GM04504 (cell line): ENCODE measurements around the gene OSGIN1.
A peak's percentile ranks its signal among the peaks of the same experiment; 100 is the strongest.

Source experiments
- DNase-seq: peaks from one replicate; pipeline ENCODE4 v3.0.0-alpha.2; 2012; ENCODE audit warnings: low read depth

Gene OSGIN1

GRCh38 chr16:83952940-83953795 lies at the start of gene OSGIN1:
Gene OSGIN1, plus strand, starts transcription at chr16:83953240. Its CDS starts 4,432 bp downstream, at chr16:83957672.
- DNase-seq: peak; percentile 87

DNA sequence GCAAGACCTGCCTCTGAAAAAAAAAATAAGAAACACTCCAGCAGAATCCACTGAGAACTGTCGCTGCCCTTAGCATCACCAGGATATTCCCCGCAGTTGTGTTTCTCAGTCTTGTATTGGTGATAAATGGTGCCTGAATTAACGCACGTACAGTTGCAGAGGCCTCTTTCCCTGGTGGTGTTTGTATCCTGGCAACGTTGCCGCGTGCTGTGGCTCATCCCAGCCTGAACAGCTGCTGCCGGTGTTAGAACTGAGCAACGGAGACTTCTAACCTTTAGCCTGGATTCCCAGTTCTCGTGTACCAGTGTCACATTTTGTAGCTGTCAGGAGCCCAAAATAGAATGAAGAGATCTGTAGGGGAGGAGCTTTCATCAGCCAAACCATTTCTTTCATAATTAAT lies 49.3 kb upstream of the OSGIN1 start:
- no peak for DNase-seq

DNA sequence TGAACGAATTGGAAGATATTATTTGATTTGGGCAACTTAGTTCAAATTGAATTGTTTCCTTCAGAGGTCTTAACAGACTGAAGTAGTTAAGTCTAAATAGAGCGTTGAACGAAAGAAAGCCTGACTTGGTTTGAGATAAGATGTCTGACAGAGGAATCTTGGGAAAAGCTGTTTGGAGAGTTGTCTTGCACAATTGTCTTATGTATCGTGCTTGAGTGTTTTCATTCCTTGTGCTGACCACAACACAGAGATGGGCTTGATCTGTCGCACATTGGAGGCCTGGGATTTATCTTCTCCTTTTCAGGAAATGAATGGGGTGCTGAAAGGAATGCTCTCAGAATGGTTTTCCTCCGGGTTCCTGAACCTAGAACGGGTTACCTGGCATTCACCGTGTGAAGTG lies 46.4 kb upstream of the OSGIN1 start:
- no peak for DNase-seq

- no peak for DNase-seq
These were observed 45.9 kb upstream of the OSGIN1 start for GRCh38 chr16:83907111-83907510.

DNA sequence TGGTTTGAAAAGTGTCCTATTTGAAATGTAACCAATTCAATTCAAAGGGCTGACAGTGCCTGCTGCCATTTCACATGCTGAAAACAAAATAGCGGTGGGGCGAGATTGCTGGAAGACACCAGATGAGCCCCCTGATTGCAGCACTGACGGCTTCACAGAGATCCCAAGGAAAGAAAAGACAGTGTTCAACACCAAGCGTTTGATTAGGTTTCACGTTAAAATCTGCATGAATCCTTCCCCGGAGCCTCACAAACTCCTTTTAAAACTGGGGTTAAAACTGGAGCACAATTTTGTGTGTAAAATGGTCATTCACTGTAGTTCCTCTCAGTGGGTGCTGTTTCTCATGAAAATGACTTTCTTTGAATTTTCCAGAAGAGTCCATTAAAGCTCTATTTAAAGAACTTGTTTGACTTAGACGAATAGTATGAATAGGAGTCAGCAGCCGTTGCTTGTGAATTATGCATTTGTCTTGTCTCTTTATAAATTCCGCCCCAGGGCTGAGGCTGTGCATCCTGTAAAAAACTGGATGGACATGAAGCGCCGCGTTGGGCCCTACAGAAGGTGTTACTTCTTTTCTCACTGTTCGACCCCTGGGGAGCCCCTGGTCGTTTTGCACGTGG lies 45.3 kb upstream of the OSGIN1 start:
- DNase-seq: no peak

DNA sequence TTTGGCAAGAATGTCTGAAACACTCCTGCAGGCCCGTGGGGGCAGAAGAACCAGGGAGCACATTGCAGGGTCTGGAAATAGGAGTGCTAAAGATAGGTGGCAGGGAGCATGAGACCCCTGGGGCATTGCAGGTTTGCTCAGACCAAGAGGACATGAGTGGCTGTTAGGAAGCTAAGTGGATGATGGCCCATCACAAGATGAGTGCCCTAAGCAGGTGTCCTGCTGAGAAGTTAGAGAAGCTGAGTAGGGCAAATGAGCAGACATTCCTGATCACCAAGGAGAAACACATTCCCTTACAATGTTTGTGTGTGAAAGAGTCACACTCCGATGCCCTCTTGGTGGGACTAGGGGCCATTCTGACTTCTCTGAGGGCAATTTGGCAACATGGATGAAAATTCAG lies 44.2 kb upstream of the OSGIN1 start:
- no peak for DNase-seq

DNA sequence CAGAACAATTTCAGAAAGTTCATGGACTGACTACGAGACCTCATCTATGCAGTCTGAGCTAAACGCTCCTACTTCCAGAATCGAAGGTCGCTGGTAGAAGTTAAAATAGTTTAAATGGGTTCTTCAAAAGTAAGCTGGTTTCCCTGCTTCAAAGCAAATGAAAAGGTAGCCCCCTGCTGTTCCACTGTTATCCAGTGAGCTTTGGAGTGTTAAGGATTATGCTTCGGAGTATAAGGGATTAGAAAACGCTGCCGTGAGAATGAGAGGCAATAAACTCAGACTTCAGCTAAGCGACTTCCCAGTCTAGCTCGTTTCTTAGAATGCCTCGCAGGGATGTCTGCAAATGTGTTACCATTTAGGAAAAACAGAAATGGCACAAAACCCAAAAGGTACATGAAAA lies 41.8 kb upstream of the OSGIN1 start:
- DNase-seq: no peak

- DNase-seq: no peak
These were observed 40.4 kb upstream of the OSGIN1 start for GRCh38 chr16:83912519-83913244.

DNA sequence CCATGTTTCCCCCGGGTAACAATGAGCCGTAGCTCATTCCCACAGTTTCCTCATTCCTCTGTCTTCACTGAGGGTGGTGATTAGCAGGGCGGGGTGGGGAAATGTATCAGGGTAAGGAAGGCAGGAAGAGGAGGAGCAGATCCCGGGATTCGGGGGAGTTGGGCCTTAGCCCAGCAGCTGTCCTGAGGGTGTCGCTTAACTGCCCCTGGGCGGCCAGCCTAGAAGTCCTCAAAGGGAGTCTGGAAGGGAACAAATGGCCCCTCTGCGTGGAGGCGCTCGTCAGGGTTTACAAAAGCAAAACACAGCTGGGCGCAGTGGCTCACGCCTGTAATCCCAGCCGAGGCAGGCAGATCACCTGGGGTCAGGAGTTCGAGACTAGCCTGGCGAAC lies 39.8 kb upstream of the OSGIN1 start:
- DNase-seq: no peak

GRCh38 chr16:83914091-83914710 lies 38.8 kb upstream of the OSGIN1 start:
- DNase-seq: no peak

GRCh38 chr16:83915081-83915480 lies 38.0 kb upstream of the OSGIN1 start:
- DNase-seq: no peak

GRCh38 chr16:83915491-83915890 lies 37.5 kb upstream of the OSGIN1 start:
- DNase-seq: no peak

GRCh38 chr16:83917152-83918120 lies 35.6 kb upstream of the OSGIN1 start:
- no peak for DNase-seq

GRCh38 chr16:83920894-83921491 lies 32.0 kb upstream of the OSGIN1 start:
- no peak for DNase-seq

GRCh38 chr16:83923581-83924365 lies 29.3 kb upstream of the OSGIN1 start:
- DNase-seq: no peak

DNA sequence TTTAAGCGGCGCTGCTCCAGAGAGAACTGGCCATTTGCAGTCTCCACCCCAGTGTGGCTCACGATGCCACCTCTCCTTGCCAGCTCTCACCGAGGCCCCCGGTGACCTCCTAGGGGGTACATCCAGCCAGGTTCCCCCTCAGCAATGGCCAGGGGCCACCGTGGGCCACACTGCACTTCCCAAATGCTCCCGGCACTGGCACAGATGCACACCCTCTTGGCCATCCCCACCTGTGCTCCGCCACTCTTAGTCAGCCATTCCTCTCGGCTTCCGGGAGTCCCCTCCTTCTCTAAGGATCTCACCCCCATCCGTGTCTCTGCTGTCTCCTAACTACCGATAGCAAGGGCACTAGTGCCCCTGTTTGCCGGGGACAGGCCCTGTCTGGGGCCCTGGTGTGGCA lies 28.4 kb upstream of the OSGIN1 start:
- DNase-seq: no peak

- DNase-seq: no peak
These were observed 27.7 kb upstream of the OSGIN1 start for GRCh38 chr16:83925095-83925905.

- no peak for DNase-seq
These were observed 26.9 kb upstream of the OSGIN1 start for GRCh38 chr16:83925957-83926725.
